HL-60 (cell line): ENCODE measurements around the gene KPNA5.
"Not testable (repeated sequence)": the region's sequence is repeated elsewhere in the genome, so short reads cannot be mapped to it uniquely, and the experiment has no call there.

ENCODE experiments used
- DNase-seq, 2 experiments: peaks; one replicate each; pipeline ENCODE4 v3.0.0-alpha.2; 2010 to 2020; ENCODE audit warnings: low read depth in 1 of 2, low spot score in 1 of 2
- H3K27ac ChIP-seq: fragments of 250-450 bp; sonication (Bioruptor Pico); replicated peaks from 2 replicates; pipeline ENCODE4 v1.5.1; 2020; ENCODE audit warnings: mild to moderate bottlenecking, moderate library complexity
- H3K27me3 ChIP-seq: fragments of 250-450 bp; sonication (Bioruptor Pico); 2 replicates; pipeline ENCODE4 v1.5.1; 2021; ENCODE audit warnings: mild to moderate bottlenecking, moderate library complexity; ENCODE audit not compliant: insufficient read depth, poor library complexity, severe bottlenecking
- H3K4me3 ChIP-seq: replicated peaks from 2 replicates; pipeline ENCODE4 v1.5.1; 2011; ENCODE audit warnings: mild to moderate bottlenecking, control low read depth, low read length; ENCODE audit not compliant: insufficient read depth
- GABPA ChIP-seq: IDR thresholded peaks from 2 replicates; pipeline ENCODE4 v1.6.1; 2012; ENCODE audit warnings: low read depth
- POLR2AphosphoS5 ChIP-seq: IDR thresholded peaks from 2 replicates; pipeline ENCODE4 v1.6.1; 2012; ENCODE audit warnings: low read depth
- REST ChIP-seq: IDR thresholded peaks from 2 replicates; pipeline ENCODE4 v1.6.1; 2012; ENCODE audit warnings: low read depth; ENCODE audit not compliant: insufficient replicate concordance
- SPI1 ChIP-seq: IDR thresholded peaks from 2 replicates; pipeline ENCODE4 v1.6.1; 2012; ENCODE audit warnings: low read depth, mild to moderate bottlenecking, borderline replicate concordance
- TF ChIP-seq, protein P1 (sequence below): IDR thresholded peaks from one replicate; pipeline ENCODE4 v1.5.1; 2011; ENCODE audit warnings: low read length, control low read depth, inconsistent platforms; ENCODE audit not compliant: insufficient read depth

The KPNA5 gene

DNA sequence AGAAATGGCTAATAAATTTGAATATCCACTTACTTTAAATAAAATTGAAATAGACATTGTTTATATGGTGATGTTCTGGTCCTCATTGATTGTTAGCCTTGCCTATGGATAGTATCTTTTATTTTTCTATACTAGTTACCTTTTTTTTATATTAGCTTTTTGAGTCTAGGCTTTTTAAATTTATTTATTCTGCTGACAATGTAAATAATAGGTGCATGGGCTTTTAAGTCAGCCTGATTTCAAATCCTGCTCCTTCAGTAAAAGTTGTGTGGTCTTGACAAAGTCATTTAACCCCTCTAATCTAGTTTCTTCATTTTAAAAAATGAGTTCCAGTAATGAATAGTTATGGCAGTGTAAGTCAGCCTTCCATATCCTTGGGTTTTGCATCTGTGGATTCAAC lies 45.9 kb downstream of the KPNA5 start:
- Histone ChIP-seq H3K27me3 (no peaks in the 10 kb centered on the region), H3K4me3 (no peak overlapping the region), H3K27ac (no peak overlapping the region)
- TF ChIP-seq, protein P1, sequence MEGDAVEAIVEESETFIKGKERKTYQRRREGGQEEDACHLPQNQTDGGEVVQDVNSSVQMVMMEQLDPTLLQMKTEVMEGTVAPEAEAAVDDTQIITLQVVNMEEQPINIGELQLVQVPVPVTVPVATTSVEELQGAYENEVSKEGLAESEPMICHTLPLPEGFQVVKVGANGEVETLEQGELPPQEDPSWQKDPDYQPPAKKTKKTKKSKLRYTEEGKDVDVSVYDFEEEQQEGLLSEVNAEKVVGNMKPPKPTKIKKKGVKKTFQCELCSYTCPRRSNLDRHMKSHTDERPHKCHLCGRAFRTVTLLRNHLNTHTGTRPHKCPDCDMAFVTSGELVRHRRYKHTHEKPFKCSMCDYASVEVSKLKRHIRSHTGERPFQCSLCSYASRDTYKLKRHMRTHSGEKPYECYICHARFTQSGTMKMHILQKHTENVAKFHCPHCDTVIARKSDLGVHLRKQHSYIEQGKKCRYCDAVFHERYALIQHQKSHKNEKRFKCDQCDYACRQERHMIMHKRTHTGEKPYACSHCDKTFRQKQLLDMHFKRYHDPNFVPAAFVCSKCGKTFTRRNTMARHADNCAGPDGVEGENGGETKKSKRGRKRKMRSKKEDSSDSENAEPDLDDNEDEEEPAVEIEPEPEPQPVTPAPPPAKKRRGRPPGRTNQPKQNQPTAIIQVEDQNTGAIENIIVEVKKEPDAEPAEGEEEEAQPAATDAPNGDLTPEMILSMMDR = no peak
- TF ChIP-seq GABPA (no peak), SPI1 (no peak), REST (no peak)
- no peak for DNase-seq

- Histone ChIP-seq H3K27ac (no peak overlapping the region), H3K27me3 (no peaks in the 10 kb centered on the region), H3K4me3 (no peak overlapping the region)
- DNase-seq = no peak
- TF ChIP-seq POLR2AphosphoS5 (no peak), GABPA (no peak), SPI1 (no peak), REST (no peak)
- TF ChIP-seq, protein P1 = no peak
These were observed 49.5 kb downstream of the KPNA5 start for GRCh38 chr6:116730513-116730912.

DNA sequence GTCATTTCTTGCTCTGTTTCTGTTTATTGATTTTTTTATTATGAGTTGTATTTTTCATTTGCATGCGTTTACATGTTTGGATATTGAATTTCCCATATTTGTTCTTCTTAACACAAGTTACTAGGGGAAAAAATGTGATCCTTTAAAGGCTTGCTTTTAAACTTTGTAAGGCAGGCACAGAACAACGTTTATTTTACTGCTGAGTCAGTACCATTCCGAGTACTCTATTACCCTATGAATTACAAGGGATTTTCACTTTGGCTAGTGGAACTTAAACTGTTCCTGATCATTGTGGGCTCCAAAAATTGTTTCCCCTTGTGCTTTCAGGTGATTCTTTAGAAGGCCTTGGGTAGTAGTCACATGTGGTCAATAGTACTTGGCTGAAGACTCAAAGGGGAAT lies 56.0 kb downstream of the KPNA5 start:
- H3K27ac ChIP-seq = no peak overlapping the region
- H3K4me3 ChIP-seq = no peak overlapping the region
- H3K27me3 ChIP-seq = no peaks in the 10 kb centered on the region
- no peak for TF ChIP-seq GABPA
- no peak for TF ChIP-seq REST
- TF ChIP-seq, protein P1 = no peak
- no peak for TF ChIP-seq POLR2AphosphoS5
- TF ChIP-seq SPI1 = no peak
- DNase-seq = no peak

DNA sequence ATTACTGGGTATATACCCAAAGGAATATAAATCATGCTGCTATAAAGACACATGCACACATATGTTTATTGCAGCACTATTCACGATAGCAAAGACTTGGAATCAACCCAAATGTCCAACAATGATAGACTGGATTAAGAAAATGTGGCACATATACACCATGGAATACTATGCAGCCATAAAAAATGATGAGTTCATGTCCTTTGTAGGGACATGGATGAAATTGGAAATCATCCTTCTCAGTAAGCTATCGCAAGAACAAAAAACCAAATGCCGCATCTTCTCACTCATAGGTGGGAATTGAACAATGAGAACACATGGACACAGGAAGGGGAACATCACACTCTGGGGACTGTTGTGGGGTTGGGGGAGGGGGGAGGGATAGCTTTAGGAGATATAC lies 59.5 kb downstream of the KPNA5 start:
- H3K27ac ChIP-seq, DNase-seq, H3K27me3 ChIP-seq, H3K4me3 ChIP-seq: not testable (repeated sequence)
